Adrenal gland (tissue), 19 donors: Measurements from ENCODE around the gene OR56B1. TPM values are rescaled to one million over a fixed set of nuclear protein-coding genes. Genes with fewer than 3 reads are reported as not detected.

Source experiments
- DNase-seq, 7 donors: peaks; one replicate each; pipeline ENCODE4 v3.0.0-alpha.2; 2019 to 2020
- H3K27ac ChIP-seq, 5 donors: fragments of 200-600 bp; sonication (generic) in 4 of 5; 1 replicate in 3 of 5; 2 replicates in 2 of 5; pipeline versions ENCODE4 v1.5.1 to v1.8.0; 2016 to 2020; ENCODE audit warnings: mild to moderate bottlenecking in 1 of 5
- H3K27me3 ChIP-seq: fragments of 200-600 bp; 2 replicates; pipeline ENCODE4 v1.8.0; 2021
- H3K36me3 ChIP-seq, 2 donors: fragments of 200-600 bp; replicated peaks in 1 of 2; 1 replicate in 1 of 2; 2 replicates in 1 of 2; pipeline versions ENCODE4 v1.5.1 to v1.8.0; 2018 to 2022
- H3K4me1 ChIP-seq, 2 donors: fragments of 200-600 bp; replicated peaks in 1 of 2; 1 replicate in 1 of 2; 2 replicates in 1 of 2; pipeline versions ENCODE4 v1.5.1 to v1.8.0; 2018 to 2021
- H3K4me3 ChIP-seq, 4 donors: fragments of 200-600 bp; sonication (generic) in 3 of 4; one replicate each; pipeline ENCODE4 v1.5.1; 2016 to 2018
- H3K9me3 ChIP-seq, 3 donors: fragments of 200-600 bp; sonication (generic) in 1 of 3; replicated peaks in 1 of 3; 1 replicate in 2 of 3; 2 replicates in 1 of 3; pipeline versions ENCODE4 v1.5.1 to v1.8.0; 2016 to 2021
- POLR2A ChIP-seq, 2 donors: fragments of 450-650 bp; IDR thresholded peaks; one replicate each; pipeline ENCODE4 v1.6.1; 2017; ENCODE audit warnings: antibody characterized with exemption in 2 of 2, mild to moderate bottlenecking in 2 of 2, moderate library complexity in 1 of 2
- WGBS, 4 donors: extraction: QIAGEN DNeasy Blood & Tissue Kit in 2 of 4; methylation state at CpG; one replicate each; pipeline versions ENCODE4 v1.1.5 to v1.1.7; 2013 to 2017; 5-methylcytosine and 5-hydroxymethylcytosine counted together
- intact Hi-C, 2 donors: fragments of 100-400 bp; cut with DNase I; formaldehyde crosslinking; loops; one replicate each; pipeline versions ENCODE4 v1.14.1 to v1.15.0; 2022 to 2023
- long read RNA-seq, 10 donors: library from polyadenylated mRNA in 3 of 10; unstranded in 2 of 10; stranded (forward) in 1 of 10; transcript quantifications; one replicate each; pipeline ENCODE4 v2.0.0 and lab custom pipeline, GENCODE V29; 2021 to 2026
- polyA plus RNA-seq, 3 donors: library from polyadenylated mRNA; stranded (reverse); fragments of 200-250 nt in 2 of 3; fragments of 350-450 nt in 1 of 3; fragmentation: Illumina TruSeq in 1 of 3; extraction: RNeasy Lipid Tissue Mini Kit (QIAGEN cat#74804) in 1 of 3; gene quantifications; one replicate each; pipeline ENCODE4 v1.2.3, GENCODE V29; 2013 to 2014
- total RNA-seq, 9 donors: library from RNA; depleted of rRNA in 4 of 9; stranded (reverse); fragments of >200 nt in 4 of 9; fragments of 120-200 nt in 1 of 9; fragmentation: NEBNext Ultra II Directional in 1 of 9; extraction: Animal tissue kit (Norgen Biotek cat#: 25700) in 1 of 9; gene quantifications; one replicate each; pipeline versions ENCODE4 v1.1.0 to v1.2.4, GENCODE V29; 2013 to 2023
- TF ChIP-seq, protein P1 (sequence below), 6 experiments: fragments of 450-650 bp in 4 of 6; fragments of 200-600 bp in 2 of 6; sonication (generic) in 1 of 6; IDR thresholded peaks; 1 replicate in 5 of 6; 2 replicates in 1 of 6; pipeline versions ENCODE4 v1.5.1 to v1.8.0; 2016 to 2021; ENCODE audit warnings: antibody characterized with exemption in 6 of 6, mild to moderate bottlenecking in 2 of 6, moderate library complexity in 1 of 6
- donor health status: healthy with polysubstance abuse.
- donor health status: Bipolar disorder and iron deficiency.
- donor health status: DM: yes; HTN: yes; CAD: no.
- donor health status: DM: no; HTN: no; CAD: no.
- donor health status: DM: no; HTN: no; CAD: no.
- donor health status: DM: yes; HTN: yes; CAD: no.

Gene OR56B1, protein sequence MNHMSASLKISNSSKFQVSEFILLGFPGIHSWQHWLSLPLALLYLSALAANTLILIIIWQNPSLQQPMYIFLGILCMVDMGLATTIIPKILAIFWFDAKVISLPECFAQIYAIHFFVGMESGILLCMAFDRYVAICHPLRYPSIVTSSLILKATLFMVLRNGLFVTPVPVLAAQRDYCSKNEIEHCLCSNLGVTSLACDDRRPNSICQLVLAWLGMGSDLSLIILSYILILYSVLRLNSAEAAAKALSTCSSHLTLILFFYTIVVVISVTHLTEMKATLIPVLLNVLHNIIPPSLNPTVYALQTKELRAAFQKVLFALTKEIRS
- total RNA-seq (not detected), polyA plus RNA-seq (not detected)
- long read RNA-seq, donor 1 = 0 reads
- long read RNA-seq, donor 2 = 0 reads
- long read RNA-seq, donor 3 = 0 reads
- long read RNA-seq, donor 4 = 0 reads
- long read RNA-seq, donor 5 = 0 reads
- long read RNA-seq, donor 6 = 0 reads
- long read RNA-seq, donor 7 = 0 reads
- long read RNA-seq, donor 8 = 0 reads
- long read RNA-seq, donor 9 = 0 reads
- long read RNA-seq, donor 10 = 0 reads

DNA sequence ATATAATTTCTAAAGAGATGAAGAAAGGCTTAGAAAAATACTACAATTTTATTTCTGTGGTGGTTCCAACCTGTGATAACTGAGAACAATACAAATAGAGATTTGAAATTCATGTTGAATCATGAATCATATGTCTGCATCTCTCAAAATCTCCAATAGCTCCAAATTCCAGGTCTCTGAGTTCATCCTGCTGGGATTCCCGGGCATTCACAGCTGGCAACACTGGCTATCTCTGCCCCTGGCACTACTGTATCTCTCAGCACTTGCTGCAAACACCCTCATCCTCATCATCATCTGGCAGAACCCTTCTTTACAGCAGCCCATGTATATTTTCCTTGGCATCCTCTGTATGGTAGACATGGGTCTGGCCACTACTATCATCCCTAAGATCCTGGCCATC is at the start of gene OR56B1:
TSS of gene OR56B1 (plus strand) at position 53 of the 400 bp plus-strand sequence. CDS start at position 122, 69 bp downstream.
- intact Hi-C loops = no loop called here
- no peaks in the 10 kb centered on the region for H3K36me3 ChIP-seq
- DNase-seq = no peak
- WGBS, 4 donors = 73 to 93% (median 86%) methylated on average over 1 of the region's 1 CpG
- no peaks in the 10 kb centered on the region for H3K9me3 ChIP-seq
- no peaks in the 10 kb centered on the region for H3K27me3 ChIP-seq
- H3K4me3 ChIP-seq = no peak within 1 kb of the TSS
- no peaks in the 10 kb centered on the region for H3K4me1 ChIP-seq
- H3K27ac ChIP-seq = no peak within 1 kb of the TSS
- TF ChIP-seq, protein P1, sequence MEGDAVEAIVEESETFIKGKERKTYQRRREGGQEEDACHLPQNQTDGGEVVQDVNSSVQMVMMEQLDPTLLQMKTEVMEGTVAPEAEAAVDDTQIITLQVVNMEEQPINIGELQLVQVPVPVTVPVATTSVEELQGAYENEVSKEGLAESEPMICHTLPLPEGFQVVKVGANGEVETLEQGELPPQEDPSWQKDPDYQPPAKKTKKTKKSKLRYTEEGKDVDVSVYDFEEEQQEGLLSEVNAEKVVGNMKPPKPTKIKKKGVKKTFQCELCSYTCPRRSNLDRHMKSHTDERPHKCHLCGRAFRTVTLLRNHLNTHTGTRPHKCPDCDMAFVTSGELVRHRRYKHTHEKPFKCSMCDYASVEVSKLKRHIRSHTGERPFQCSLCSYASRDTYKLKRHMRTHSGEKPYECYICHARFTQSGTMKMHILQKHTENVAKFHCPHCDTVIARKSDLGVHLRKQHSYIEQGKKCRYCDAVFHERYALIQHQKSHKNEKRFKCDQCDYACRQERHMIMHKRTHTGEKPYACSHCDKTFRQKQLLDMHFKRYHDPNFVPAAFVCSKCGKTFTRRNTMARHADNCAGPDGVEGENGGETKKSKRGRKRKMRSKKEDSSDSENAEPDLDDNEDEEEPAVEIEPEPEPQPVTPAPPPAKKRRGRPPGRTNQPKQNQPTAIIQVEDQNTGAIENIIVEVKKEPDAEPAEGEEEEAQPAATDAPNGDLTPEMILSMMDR (IDR thresholded peaks at IDR 0.05) = no peak
- no peak for TF ChIP-seq POLR2A (IDR thresholded peaks at IDR 0.05)

DNA sequence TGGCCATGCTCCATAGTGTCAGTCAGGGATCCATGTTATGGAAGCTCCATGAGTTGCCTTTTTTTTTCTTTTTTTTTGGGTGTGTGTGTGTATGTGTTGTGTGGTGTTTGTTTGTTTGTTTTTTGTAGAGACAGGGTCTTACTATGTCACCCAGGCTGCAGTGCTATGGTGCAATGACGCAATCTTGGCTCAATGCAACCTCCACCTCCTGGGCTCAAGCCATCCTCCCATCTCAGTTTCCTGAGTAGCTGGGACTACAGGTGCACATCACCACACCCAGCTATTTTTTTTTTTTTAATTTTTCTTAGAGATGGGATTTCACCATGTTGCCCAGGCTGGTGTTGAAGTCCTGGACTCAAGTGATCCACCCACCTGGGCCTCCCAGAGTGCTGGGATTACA is 47.8 kb upstream of the OR56B1 start:
- Histone ChIP-seq H3K36me3 (no peaks in the 10 kb centered on the region), H3K4me1 (peaks cover 0 to 11% of the 10 kb centered on the region in 2 donors), H3K4me3 (no peak overlapping the region), H3K27me3 (no peaks in the 10 kb centered on the region), H3K9me3 (no peaks in the 10 kb centered on the region), H3K27ac (no peak overlapping the region)
- no peak for DNase-seq
- intact Hi-C loops = no loop called here
- TF ChIP-seq, protein P1 (IDR thresholded peaks at IDR 0.05) = no peak
- TF ChIP-seq POLR2A (IDR thresholded peaks at IDR 0.05) = no peak
- 87 to 100% (median 94%) methylated on average over 1 of the region's 1 CpG for WGBS, 4 donors

DNA sequence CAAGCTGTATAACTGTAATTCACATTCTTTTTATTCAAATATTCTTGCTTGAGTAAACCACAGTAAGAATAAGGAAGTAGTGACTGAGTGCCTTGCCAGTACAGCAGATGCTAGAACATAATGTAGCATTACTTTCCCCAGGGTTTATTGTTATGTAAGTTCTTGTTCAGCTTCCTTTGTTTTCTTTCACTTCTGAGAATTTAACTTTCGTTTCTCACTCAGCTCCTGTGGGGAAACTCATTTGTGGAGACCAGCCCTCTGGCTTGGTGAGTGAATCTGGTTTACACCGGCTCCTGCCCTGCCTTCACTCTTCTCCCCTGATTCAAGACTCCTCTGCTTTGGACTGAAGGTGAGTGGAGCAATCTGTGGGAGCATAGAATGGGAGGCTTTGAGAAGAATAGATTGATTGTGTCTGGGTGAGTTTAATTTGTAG is 46.7 kb upstream of the OR56B1 start, which contains the start of gene TRIM22:
TSS of gene TRIM22 (plus strand) at position 240 of the 433 bp plus-strand sequence. CDS start 6,443 bp downstream, outside the sequence.
- intact Hi-C loops = no loop called here
- Histone ChIP-seq H3K4me3 (peak within 1 kb of the TSS in 2 of 4 donors; percentile 22 to 46), H3K9me3 (no peaks in the 10 kb centered on the region), H3K27ac (peak within 1 kb of the TSS; percentile 51 to 86 (median 81)), H3K27me3 (no peaks in the 10 kb centered on the region), H3K4me1 (peaks cover 0 to 17% of the 10 kb centered on the region in 2 donors), H3K36me3 (no peaks in the 10 kb centered on the region)
- DNase-seq = peak in 3 of 7 donors; percentile 17 to 35 (median 34)
- TF ChIP-seq, protein P1 (IDR thresholded peaks at IDR 0.05) = no peak
- no peak for TF ChIP-seq POLR2A (IDR thresholded peaks at IDR 0.05)
- 26 to 36% (median 29%) methylated on average over 2 of the region's 2 CpGs for WGBS, 4 donors

DNA sequence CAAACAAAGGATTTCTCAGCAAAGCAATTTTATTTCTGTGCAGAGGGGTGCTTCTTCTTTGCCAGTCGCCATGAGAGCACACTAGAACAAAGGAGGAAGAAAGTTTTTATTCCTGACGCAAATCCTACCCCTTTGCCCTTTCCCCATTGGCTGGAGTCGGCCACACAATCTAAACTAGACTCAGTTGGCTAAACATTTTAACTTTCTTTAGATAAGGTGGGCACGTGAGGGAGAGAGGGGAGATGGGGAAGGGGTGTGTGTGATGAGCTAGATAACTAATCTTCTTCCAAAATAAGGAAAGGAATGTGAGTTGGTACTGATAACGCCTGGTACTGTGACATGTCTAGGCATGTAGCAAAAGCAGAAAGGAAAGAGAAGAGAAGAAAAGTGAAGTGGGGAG is 46.0 kb upstream of the OR56B1 start:
- Histone ChIP-seq H3K27ac (peak overlapping the region; percentile 51 to 86 (median 81)), H3K4me1 (peaks cover 0 to 15% of the 10 kb centered on the region in 2 donors), H3K4me3 (peak overlapping the region in 2 of 4 donors; percentile 22 to 46), H3K27me3 (no peaks in the 10 kb centered on the region), H3K9me3 (no peaks in the 10 kb centered on the region), H3K36me3 (no peaks in the 10 kb centered on the region)
- no peak for DNase-seq
- TF ChIP-seq, protein P1 (IDR thresholded peaks at IDR 0.05) = no peak
- no peak for TF ChIP-seq POLR2A (IDR thresholded peaks at IDR 0.05)
- WGBS, 4 donors = 38 to 48% (median 43%) methylated on average over 5 of the region's 5 CpGs
- intact Hi-C loops = no loop called here
